CD4-positive, alpha-beta T cell treated with Interleukin-15 for 4 hours (primary cell): ENCODE data around the gene PROSER2.

Experiments used
- DNase-seq: peaks from one replicate; pipeline ENCODE4 v3.0.0-alpha.2; 2020; ENCODE audit warnings: low spot score

PROSER2 gene

GRCh38 chr10:11869219-11869618, 46.1 kb downstream of the PROSER2 start:
- no peak for DNase-seq

- DNase-seq: no peak
Observed at GRCh38 chr10:11869743-11870460, 46.7 kb downstream of the PROSER2 start.

GRCh38 chr10:11870461-11870780, 47.3 kb downstream of the PROSER2 start:
- no peak for DNase-seq

- DNase-seq: no peak
Observed at GRCh38 chr10:11870900-11871400, 47.8 kb downstream of the PROSER2 start.

- no peak for DNase-seq
Observed at GRCh38 chr10:11871466-11871865, 48.3 kb downstream of the PROSER2 start.

- no peak for DNase-seq
Observed at GRCh38 chr10:11874568-11875493, 51.7 kb downstream of the PROSER2 start.

- DNase-seq: no peak
Observed at GRCh38 chr10:11875494-11876281, 52.5 kb downstream of the PROSER2 start.

GRCh38 chr10:11876324-11876723, 53.2 kb downstream of the PROSER2 start:
- DNase-seq: no peak

GRCh38 chr10:11876805-11877590, 53.8 kb downstream of the PROSER2 start:
- DNase-seq: no peak

GRCh38 chr10:11877591-11877905, 54.4 kb downstream of the PROSER2 start:
- DNase-seq: no peak

GRCh38 chr10:11878776-11879175, 55.6 kb downstream of the PROSER2 start:
- DNase-seq: no peak

- DNase-seq: no peak
Observed at GRCh38 chr10:11879387-11880094, 56.4 kb downstream of the PROSER2 start.

- DNase-seq: no peak
Observed at GRCh38 chr10:11880151-11881029, 57.2 kb downstream of the PROSER2 start.

- no peak for DNase-seq
Observed at GRCh38 chr10:11881030-11881476, 57.9 kb downstream of the PROSER2 start.

- DNase-seq: no peak
Observed at GRCh38 chr10:11881477-11882417, 58.6 kb downstream of the PROSER2 start.

- no peak for DNase-seq
Observed at GRCh38 chr10:11882646-11883375, 59.7 kb downstream of the PROSER2 start.

- no peak for DNase-seq
Observed at GRCh38 chr10:11884706-11885423, 61.7 kb downstream of the PROSER2 start.
